Vagina (tissue), 2 donors: ENCODE measurements around the gene AGTPBP1. TPM values are rescaled to one million over a fixed set of nuclear protein-coding genes. Genes with fewer than 3 reads are reported as not detected.

Source experiments
- DNase-seq, 2 donors: peaks; one replicate each; pipeline ENCODE4 v3.0.0-alpha.2; 2017; ENCODE audit errors: extremely low spot score in 2 of 2
- H3K27ac ChIP-seq: fragments of 200-600 bp; sonication (generic); one replicate; pipeline ENCODE4 v1.5.1; 2019
- H3K27me3 ChIP-seq: fragments of 200-600 bp; sonication (generic); one replicate; pipeline ENCODE4 v1.5.1; 2019
- H3K36me3 ChIP-seq, 2 donors: fragments of 200-600 bp; sonication (generic); one replicate each; pipeline ENCODE4 v1.5.1; 2017 to 2019
- H3K4me1 ChIP-seq: fragments of 200-600 bp; sonication (generic); one replicate; pipeline ENCODE4 v1.5.1; 2019
- H3K4me3 ChIP-seq, 2 donors: fragments of 200-600 bp; sonication (generic); 1 replicate in 1 of 2; 2 replicates in 1 of 2; pipeline ENCODE4 v1.5.1; 2016 to 2019
- H3K9me3 ChIP-seq: fragments of 200-600 bp; sonication (generic); one replicate; pipeline ENCODE4 v1.5.1; 2019
- CTCF ChIP-seq, 3 experiments: fragments of 450-650 bp in 2 of 3; fragments of 200-600 bp in 1 of 3; sonication (generic) in 1 of 3; IDR thresholded peaks; one replicate each; pipeline ENCODE4 v1.5.1; 2017 to 2019; ENCODE audit warnings: antibody characterized with exemption in 3 of 3, mild to moderate bottlenecking in 2 of 3, moderate library complexity in 2 of 3
- POLR2A ChIP-seq, 2 donors: fragments of 450-650 bp; IDR thresholded peaks; one replicate each; pipeline ENCODE4 v1.6.1; 2017; ENCODE audit warnings: antibody characterized with exemption in 2 of 2, mild to moderate bottlenecking in 2 of 2, moderate library complexity in 2 of 2
- POLR2AphosphoS5 ChIP-seq, 2 donors: sonication (generic); formaldehyde crosslinking; IDR thresholded peaks; one replicate each; pipeline ENCODE4 v1.9.0; 2017; ENCODE audit warnings: antibody characterized with exemption in 2 of 2, mild to moderate bottlenecking in 2 of 2, low read depth in 1 of 2; ENCODE audit not compliant: insufficient read depth in 1 of 2
- intact Hi-C: fragments of 100-400 bp; cut with DNase I; formaldehyde crosslinking; loops from one replicate; pipeline ENCODE4 v1.15.1; 2023
- total RNA-seq: library from RNA; depleted of rRNA; stranded (reverse); fragments of >200 nt; gene quantifications from one replicate; pipeline ENCODE4 v1.2.3, GENCODE V29; 2016

Gene AGTPBP1
- total RNA-seq, 1 donor from 2014 or later = 12.3 TPM

- no peaks in the 10 kb centered on the region for H3K4me1 ChIP-seq
- no peak for TF ChIP-seq POLR2AphosphoS5 (IDR thresholded peaks at IDR 0.05; ENCODE audit: insufficient read depth in 1 of 2, low read depth in 1 of 2)
- TF ChIP-seq POLR2A (IDR thresholded peaks at IDR 0.05) = no peak
- TF ChIP-seq CTCF (IDR thresholded peaks at IDR 0.05) = no peak
- intact Hi-C loops = no loop called here
- no peaks in the 10 kb centered on the region for H3K27me3 ChIP-seq
- H3K36me3 ChIP-seq = no peaks in the 10 kb centered on the region
- DNase-seq = no peak
- H3K27ac ChIP-seq = no peak overlapping the region
- H3K9me3 ChIP-seq = no peaks in the 10 kb centered on the region
- peak overlapping the region; percentile 23 to 33 for H3K4me3 ChIP-seq
Measured at GRCh38 chr9:85523202-85523601, 218.6 kb downstream of the AGTPBP1 start.

- intact Hi-C loops = no loop called here
- H3K4me1 ChIP-seq = no peaks in the 10 kb centered on the region
- H3K36me3 ChIP-seq = no peaks in the 10 kb centered on the region
- no peaks in the 10 kb centered on the region for H3K27me3 ChIP-seq
- H3K9me3 ChIP-seq = no peaks in the 10 kb centered on the region
- H3K27ac ChIP-seq = no peak overlapping the region
- TF ChIP-seq POLR2AphosphoS5 (IDR thresholded peaks at IDR 0.05; ENCODE audit: insufficient read depth in 1 of 2, low read depth in 1 of 2) (no peak), CTCF (IDR thresholded peaks at IDR 0.05) (no peak), POLR2A (IDR thresholded peaks at IDR 0.05) (no peak)
- peak overlapping the region; percentile 23 to 33 for H3K4me3 ChIP-seq
- DNase-seq = no peak
Measured at GRCh38 chr9:85522459-85523092, 219.2 kb downstream of the AGTPBP1 start.

- TF ChIP-seq CTCF (IDR thresholded peaks at IDR 0.05) (no peak), POLR2AphosphoS5 (IDR thresholded peaks at IDR 0.05; ENCODE audit: insufficient read depth in 1 of 2, low read depth in 1 of 2) (no peak), POLR2A (IDR thresholded peaks at IDR 0.05) (no peak)
- Histone ChIP-seq H3K9me3 (no peaks in the 10 kb centered on the region), H3K36me3 (no peaks in the 10 kb centered on the region), H3K27ac (no peak overlapping the region), H3K4me1 (no peaks in the 10 kb centered on the region), H3K27me3 (no peaks in the 10 kb centered on the region), H3K4me3 (no peak overlapping the region)
- DNase-seq = no peak
- intact Hi-C loops = no loop called here
Measured at GRCh38 chr9:85521371-85522197, 220.2 kb downstream of the AGTPBP1 start.

GRCh38 chr9:85516976-85517637, 224.6 kb downstream of the AGTPBP1 start:
- Histone ChIP-seq H3K36me3 (no peaks in the 10 kb centered on the region), H3K4me3 (no peak overlapping the region), H3K9me3 (no peaks in the 10 kb centered on the region), H3K27me3 (no peaks in the 10 kb centered on the region), H3K27ac (no peak overlapping the region), H3K4me1 (no peaks in the 10 kb centered on the region)
- TF ChIP-seq CTCF (IDR thresholded peaks at IDR 0.05) (no peak), POLR2A (IDR thresholded peaks at IDR 0.05) (no peak), POLR2AphosphoS5 (IDR thresholded peaks at IDR 0.05; ENCODE audit: insufficient read depth in 1 of 2, low read depth in 1 of 2) (no peak)
- peak in 1 of 2 donors; percentile 52 for DNase-seq
- intact Hi-C loops = no loop called here
